IPS DF 19.7 (cell line): ENCODE measurements around the gene F2RL2.
"Not testable (repeated sequence)": the region's sequence is repeated elsewhere in the genome, so short reads cannot be mapped to it uniquely, and the experiment has no call there.

Source experiments
- DNase-seq: peaks from one replicate; pipeline ENCODE4 v3.0.0-alpha.2; 2013; ENCODE audit warnings: low read depth, low spot score

Gene F2RL2

DNA sequence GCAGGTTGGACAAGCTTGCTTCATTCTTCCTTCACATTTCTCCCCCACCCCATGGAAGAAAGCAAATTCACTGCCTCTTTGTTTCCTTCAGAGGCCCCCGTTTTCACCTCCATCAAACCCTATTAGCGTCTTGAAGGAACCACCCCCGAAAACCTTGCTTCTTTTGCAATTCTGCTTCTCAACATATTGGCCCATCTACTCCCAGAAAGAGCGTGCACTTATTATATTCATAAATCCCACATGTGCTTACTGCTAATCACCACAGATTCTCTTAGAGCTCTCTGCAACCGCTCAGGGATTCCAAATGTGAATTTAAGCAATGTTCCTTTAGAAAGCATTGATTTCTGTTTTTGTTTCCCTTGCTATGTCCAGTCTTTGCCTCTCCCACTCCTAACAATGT, 1.1 kb downstream of the F2RL2 start:
- DNase-seq = no peak

DNA sequence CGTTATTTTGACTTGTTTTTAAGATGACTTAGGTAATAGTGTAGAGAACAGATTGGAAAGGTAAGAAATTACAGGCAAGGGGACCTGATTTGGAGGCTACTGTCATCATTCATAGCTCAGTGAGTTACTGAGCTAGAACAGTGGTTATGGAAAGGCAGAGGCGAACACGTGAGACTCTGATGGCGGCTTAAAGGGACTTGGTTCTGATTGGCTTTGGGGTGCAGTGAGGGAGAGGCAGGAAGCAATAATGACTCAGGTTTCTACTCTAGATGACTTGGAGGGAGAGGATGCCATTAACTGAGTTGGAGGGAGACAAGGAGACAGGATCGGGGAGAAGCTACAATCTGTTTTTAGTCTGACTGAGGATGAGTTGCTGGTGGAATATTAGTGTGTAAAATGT, 3.0 kb downstream of the F2RL2 start:
- DNase-seq = no peak

DNA sequence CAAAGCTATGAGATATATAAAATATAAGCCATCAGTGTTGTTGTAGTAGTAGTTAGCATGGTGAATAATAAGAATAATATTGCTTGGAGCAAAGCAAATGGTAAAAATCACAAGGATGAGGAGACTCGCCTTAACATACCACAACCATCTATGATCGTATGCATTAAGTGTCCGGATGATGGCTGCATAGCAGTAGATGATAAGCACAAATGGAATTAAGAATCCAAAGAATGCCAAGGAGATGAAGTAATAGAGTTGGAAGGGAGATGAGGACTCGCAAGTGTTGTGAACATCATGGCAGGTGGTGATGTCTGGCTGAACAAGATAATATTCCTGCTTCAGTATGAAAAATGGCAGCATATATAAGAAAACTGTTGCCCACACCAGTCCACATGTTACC, 5.5 kb downstream of the F2RL2 start:
- no peak for DNase-seq

DNA sequence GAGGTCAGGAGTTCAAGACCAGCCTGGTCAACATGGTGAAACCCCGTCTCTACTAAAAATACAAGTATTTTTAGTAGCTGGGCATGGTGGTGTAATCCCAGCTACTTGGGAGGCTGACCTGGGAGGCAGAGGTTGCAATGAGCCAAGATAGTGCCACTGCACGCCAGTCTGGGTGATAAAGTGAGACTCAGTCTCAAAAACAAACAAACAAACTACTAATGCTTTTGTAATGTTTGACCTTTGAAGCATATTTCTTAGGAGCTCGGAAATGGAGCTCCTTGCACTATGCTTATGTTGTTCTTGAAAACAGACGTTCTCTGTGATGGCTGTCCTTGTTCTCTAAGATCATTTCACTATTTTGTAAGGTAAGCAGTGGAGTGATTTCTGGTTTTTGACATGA, 6.0 kb downstream of the F2RL2 start:
- no peak for DNase-seq

DNA sequence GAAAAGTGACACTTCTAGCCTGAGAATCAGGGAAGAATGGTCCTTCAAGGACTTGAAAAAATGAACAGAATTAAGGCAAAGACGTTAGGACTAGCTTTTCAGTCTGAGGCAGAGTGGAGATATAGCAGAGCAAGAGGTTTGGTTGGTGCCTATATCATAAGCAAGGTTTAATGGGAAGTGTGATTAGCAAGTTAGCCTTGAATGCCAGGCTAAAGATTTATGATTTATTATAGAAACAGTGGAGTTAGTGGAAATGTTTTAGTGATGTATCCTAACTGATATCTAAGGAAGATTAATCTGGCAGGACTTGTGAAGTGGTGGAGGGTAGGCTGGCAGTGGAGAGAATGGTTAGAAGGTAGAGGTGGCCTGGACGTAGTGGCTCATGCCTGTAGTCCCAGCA, 7.0 kb downstream of the F2RL2 start:
- no peak for DNase-seq

DNA sequence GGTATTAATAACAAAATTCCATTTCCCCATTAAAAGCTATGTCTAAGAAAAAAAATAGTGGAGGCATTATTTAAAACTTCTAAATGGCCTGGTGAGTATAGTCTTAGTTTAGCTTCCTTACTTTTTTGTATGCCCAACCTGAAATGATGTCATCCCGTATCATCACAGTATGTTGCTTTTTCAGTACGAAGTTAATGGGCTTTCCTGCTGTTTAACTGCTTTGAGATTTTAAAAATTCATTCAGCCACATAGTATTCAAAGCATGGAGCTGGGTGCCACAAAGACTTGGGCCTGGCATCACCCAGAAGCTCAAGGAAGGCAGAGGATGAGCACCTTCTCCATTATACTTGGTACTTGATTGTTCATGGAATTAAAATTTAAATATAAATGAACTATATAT, 7.4 kb downstream of the F2RL2 start:
- no peak for DNase-seq

DNA sequence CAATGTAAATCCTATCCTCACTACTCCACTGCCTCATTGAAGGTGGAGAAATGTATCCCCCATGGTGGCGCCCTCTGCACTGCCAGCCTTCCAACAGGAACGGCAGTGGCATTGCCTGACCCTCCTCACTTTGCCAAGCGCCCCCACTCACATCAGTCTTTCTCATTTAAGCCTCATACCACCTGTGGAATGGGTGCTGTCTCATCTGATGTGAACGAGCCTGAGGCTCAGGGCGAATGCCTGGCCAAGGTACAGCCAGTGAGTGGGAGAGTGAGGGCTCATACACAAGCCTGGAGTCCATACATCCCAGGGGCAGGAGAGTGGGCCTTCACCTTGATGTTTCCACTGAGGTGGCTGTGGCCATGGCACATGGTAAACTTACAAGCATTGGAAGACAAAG, 10.3 kb downstream of the F2RL2 start:
- no peak for DNase-seq

DNA sequence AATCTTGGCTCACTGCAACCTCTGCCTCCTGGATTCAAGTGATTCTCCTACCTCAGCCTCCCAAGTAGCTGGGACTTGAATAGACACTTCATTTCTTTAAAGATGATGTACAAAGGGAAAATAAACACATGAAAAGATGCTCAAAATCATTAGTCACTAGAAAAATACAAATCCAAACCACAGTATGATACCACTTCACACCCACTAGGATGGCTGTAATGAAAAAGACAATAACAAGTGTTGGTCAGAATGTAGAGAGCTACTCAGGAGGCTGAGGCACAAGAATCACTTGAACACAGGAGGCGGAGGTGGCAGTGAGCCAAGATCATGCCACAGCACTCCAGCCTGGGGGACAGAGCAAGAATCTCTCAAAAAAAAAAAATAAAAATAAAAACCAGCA, 13.0 kb downstream of the F2RL2 start:
- no peak for DNase-seq

DNA sequence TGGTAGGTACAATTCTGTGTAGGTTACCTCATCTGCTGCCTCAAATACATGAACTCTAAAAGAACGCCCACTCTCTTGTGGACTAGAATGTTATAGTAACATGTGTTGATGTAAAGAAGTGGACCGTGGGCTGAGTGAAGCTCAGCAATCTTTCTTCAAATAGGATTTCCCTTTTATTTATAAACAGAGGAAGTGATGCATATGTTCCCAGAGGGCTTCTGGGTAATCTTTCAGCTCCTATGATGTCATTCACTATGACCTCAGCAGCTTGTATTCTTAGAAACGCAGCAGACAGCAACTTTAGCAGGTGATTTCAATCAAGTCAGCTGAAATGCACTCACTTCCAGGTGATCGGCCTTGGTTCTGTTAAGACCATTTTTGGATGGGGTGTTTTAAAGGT, 14.4 kb downstream of the F2RL2 start:
- no peak for DNase-seq

DNA sequence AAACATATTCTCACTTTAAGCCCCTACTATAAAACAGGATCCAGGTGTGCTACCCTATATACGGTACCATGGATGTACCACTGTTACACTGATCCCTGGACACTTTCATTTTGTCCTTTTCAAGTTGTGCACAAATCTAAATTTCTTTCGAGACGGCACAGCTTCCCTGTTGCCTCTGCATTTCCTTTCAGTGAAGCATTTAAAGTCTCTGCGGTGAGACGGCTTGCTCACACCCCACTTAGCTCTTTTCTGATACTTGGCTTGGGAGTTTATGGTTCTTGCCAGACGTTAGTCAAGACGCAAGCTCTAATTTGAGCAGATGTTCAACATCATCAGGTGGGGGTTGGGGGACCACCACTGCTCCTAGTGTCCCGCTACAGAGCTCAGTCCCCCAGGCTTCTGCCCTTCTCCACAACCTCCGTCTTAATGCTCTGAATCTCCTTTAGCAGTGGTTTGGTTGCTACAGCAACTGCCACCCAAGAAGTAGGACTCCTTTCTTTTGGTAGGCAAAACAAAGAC, 15.8 kb downstream of the F2RL2 start:
- DNase-seq = no peak

DNA sequence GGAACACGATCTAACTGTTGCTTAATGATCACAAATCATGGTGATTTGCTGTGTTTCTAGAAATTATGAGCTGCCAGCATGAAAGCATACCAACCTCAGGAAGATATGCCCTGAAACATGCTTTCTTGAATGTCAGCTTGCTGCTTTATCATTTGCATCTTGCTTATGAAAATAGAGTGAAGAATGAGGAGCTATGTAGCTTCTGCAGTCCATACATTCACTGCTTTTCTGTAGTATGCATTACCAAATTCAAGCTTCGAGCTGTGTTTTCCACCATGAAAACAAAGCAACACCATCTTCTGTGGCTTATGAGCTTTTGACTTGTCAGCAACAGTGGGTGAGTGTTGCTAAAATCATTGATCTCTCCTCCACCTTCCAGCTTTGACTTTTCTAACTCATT, 16.5 kb downstream of the F2RL2 start:
- DNase-seq = no peak

DNA sequence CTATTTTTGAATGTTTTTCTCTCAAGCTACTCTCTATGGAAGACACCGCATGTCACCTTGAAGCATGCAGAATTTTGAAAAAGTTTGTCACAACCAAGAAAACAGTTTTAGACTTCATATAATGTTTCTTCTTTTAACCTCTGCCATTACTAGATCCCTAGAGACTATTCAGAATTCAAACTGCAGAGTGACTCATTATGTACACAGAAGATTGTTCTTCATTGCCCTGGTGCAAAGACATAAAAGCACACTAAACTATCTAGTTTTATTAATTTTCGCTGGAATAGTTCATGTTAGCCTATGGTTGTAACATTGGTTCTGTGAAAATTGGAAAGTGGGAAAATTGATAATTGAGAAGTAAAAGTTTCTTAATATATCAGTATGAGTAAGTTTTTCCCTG, 18.4 kb downstream of the F2RL2 start:
- DNase-seq = no peak

DNA sequence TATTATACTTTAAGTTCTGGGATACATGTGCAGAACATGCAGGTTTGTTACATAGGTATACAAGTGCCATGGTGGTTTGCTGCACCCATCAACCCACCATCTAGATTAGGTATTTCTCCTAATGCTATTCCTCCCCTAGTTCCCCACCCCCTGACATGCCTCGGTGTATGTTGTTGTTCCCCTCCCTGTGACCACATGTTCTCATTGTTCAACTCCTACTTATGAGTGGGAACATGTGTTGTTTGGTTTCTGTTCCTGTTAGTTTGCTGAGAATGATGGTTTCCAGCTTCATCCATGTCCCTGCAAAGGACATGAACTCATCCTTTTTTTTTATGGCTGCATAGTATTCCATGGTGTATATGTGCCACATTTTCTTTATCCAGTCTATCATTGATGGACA, 19.2 kb downstream of the F2RL2 start:
- not testable (repeated sequence) for DNase-seq

DNA sequence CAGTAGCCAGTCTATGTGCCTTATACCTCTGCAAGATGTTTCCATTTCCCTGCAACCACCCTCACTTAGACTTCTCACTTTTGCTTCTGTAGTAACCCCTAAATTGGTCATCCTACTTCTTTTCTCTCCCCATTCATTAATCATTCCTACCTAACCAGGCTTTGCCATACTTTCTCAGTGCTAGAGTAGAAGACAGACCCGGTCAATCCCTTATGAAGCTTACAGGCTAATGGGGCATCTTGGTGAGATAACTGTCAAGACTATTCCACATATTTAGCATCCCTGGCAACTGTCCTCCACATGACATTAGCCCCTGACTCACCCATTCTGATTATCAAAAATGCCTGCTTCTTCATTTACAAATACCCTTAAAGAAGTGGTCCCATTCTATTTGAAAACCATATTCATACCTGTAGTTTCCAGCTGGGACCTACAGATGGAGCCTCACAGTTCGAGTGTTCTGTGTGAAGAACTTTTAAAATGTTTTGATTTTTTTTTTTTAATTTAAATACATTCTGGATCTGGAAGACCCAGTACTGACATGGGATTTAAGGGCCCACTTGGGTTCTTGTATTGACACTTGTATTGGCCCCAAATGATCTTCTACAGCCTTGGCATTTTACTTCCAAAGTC, 21.0 kb downstream of the F2RL2 start:
- DNase-seq = no peak

DNA sequence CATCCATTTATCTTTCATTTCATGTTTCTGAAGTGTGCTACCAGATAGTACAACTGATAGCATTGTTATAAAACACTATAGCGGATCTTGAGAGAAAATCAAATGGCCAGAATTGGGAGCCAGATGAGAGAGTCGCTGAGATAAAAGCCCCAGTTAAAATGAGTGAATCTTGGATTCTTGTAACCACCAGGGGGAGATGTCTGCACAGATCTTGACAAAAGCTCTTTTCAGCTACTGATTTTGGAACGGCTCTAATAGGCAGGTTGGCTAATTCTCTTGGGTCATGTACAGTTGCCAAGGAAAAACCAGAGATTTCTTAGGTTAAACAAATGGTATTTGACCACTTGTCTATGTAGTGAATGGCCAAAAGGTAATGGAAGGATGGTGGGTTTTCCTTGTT, 21.7 kb downstream of the F2RL2 start:
- DNase-seq = peak; percentile 25

DNA sequence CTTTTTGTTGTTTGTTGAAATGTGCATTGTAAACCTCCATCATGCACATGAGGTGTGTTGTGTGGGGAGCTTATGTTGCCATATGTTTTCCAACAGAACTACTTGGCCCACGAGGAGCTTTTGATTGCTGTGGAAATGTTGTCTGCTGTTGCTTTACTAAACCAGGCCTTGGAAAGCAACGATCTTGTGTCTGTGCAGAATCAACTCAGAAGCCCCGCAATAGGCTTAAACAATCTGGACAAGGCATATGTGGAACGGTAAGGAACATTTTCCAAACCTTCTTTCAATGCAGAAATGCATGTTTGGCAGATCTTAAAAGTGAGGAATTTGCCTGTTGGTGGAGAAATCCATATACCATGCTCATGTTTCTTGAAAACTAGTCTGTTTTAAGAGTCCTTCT, 22.5 kb downstream of the F2RL2 start:
- no peak for DNase-seq

DNA sequence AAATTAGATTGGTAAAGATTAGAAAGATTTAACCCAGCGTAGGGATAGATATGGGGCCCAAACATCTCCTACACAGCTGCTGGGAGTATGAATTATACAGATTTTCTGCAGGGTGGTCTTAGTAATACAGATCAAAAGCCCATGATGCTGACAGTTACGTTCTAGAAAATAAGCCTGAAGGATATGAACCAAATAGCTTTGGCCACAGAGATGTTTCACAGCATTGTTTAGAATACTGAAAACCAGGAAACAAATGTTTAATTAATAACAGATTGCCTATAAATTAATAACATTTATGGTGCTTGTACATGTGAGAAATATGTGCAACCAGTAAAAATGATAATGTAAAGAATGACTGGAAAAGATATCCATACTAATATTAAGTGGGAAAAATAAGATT, 24.7 kb downstream of the F2RL2 start:
- no peak for DNase-seq

DNA sequence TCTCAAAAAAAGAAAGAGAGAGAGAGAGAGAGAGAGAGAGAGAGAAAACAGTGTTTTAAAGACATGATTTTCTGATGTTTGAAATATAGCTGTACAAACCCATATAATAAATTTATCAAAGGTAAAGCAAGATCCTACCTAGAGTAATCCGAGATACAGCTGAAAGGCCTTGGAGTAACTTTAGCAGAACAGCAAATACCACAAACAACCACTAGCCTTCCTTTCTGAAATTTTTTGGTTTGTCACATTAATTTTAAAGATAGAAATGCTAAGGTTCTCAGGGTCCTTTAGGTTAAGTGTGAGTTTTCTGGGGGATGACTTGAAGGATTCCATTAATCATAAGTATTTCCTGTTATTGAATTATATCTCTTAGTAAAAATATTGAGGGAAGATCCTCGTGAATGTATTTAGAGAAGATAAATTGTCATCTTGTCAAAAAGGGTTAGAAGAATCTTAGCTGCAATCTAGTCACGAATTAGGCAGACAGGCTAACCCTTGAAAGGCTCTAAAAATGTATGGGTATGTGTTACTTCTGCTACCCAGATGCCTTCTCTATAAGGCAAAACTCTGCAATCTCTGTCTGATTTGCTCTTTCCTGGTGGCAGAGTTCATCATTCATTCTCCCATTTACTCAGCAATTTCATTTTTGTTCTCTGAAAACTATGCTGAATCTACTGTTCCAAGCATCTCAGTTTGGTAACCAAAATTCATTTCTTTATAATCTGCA, 27.3 kb downstream of the F2RL2 start:
- DNase-seq = no peak

DNA sequence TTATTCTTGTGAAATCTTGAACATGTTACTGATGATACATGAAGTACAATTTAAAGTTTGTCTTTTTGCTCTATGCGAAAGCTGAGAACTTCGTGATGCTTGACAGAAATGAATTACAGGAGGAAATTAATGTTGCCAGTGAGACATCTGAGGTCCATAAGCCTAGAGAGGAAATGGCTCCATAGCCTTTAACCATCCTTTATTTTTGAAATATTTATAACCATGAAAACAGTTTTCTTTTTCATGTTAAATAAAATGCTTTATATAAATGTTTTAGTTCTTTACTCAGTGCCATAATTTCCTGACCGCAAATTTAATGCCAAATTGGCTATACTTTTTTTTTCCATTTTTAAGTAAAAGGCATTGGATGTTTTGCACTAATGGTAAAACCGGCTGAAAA, 29.1 kb downstream of the F2RL2 start:
- DNase-seq = no peak

DNA sequence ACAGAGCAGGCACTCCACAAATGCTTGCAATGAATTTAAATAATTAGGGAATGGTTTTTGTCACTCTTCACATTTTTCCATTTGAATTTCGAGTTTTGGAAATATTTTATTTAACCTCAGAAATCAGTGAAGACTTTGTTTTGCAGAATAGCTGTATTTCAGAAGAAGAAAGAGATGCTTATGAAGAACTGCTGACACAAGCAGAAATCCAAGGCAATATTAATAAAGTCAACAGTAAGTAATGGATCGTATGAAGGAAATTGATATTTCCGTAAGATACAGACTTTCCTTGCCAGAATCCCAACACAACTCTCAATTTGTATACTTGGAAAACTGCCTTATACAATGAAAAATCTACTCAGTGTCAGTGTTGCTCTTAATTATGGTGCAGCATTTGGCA, 30.5 kb downstream of the F2RL2 start:
- no peak for DNase-seq

DNA sequence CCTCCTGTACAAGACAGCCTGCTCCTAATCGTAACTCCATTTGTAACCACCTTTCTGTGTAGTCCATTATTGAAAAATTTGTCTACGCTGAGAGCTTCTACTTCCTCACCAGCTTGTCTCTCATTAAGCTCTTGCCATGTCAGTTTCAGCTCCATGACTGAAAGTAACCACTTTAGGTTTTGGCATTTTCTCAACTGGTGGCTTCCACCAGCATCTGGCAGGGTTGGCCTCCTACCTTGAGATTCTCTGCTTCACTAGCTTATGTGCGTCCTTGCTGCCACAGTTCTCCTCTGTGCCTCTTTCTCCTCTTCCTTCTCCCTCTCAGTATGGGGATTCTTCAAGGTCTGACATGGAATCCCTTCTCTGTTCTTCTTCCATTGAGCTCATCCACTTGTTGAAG, 31.8 kb downstream of the F2RL2 start:
- DNase-seq = no peak

DNA sequence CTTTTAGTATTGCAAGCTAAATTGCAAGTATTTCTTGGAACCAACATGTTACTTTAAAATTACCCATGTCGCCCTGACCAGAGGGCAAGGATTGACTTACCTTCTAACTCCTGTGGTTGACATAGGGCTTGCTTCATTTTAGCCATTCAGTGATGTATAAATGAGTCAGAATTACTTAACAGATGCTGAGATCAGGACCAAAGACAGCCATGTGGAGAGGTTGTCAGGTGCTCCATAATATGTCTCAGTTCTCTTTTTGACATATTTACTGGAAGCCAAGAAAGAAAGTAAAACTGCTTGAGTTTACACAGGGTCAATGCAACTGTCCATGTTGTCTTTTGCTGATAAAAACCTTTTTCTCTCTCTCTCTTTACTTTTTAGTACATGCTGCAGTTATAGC, 33.2 kb downstream of the F2RL2 start:
- no peak for DNase-seq

DNA sequence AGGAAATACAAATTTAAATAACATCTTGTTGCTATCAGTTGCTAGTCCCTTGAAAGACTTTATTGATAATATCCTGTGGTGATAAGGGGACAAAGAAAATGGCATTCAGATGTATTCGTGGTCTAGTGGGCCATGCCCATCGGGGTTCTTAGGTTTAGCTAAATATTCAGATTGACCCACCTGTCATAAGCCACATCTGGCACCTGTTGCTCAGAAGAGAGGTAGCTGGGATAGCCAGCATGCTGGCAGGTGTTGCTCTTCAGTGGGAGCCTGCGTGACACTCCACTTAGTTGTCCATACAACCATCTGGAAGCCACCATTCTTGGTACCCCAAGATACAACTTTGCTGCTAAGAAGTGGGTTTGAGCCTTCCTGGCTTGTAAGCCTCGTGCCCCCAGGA, 36.7 kb downstream of the F2RL2 start:
- DNase-seq = no peak

DNA sequence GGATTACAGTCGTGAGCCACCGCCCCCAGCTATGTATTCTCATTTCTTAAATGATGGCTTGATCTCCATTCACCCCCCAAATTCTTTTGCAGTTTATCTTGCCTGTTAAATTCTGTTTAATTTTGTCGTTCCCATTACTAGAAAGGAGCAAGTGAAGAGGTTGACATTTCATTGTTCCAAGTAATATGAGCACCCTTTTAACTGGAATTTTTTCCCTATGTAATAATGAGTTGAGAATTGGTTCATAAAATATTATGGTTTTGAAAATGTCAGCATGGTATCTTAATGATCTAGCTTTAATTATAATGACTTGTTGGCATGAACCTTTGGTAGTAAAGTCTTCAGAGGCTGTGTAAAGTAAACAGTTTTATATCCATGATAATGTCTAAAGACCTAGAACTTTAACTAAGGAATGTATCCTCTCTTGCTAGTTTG, 37.4 kb downstream of the F2RL2 start:
- no peak for DNase-seq
